Measurements from ENCODE around the gene WLS. TPM values are rescaled to one million over a fixed set of nuclear protein-coding genes. Genes with fewer than 3 reads are reported as not detected.

WLS gene
- 10 to 100 TPM; 51.0 to 55.8 TPM for total RNA-seq

DNA sequence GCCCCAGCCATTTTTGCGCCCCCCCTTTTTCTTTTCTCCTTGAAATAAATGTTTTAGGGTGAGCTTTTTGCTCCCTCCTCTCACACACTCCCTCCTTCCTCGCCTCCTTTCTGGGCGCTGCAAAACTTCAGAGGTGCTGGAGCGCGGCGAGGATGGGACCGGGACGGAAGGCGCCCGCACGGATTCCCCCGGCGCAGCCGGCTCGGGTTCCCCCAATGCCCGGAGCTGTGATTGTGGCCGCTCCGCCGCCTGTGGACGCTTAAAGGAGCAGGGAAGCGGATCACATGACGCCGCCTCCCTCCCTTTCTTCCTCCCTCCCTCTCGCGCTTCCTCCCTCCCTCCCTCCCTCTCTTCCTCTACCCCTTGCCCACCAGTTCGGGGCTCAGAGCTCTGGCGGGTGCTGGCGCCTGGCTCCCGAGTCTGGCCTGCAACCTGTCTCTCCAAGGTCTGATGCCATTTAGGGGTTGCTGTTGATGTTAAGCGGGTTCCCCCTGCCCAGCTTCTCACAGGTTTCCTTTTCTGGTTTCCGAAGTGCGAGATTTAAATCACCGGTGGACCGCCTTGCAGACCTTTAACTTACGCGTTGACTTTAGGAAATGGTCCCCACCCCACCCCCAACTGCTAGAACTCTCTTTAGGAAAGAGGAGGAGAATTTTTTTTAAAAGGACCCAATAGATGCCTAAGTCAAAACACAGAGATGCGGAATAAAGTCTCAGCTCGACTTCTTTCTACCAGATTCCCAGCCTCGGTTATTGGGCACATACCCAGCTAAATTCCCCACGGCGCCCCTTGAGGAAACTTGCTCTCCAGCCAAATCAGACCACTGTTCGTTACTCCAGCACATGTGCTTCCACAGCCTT is at the start of gene WLS:
Gene WLS (minus strand): TSS at position 235 of the 860 bp plus-strand sequence. CDS start 224 bp downstream, at position 11.
- Histone ChIP-seq H3K9me3 (no peaks in the 10 kb centered on the region), H3K27me3 (no peaks in the 10 kb centered on the region), H3K36me3 (no peaks in the 10 kb centered on the region), H3K4me1 (peaks cover 0 to 25% of the 10 kb centered on the region in 2 donors), H3K27ac (peak within 1 kb of the TSS; percentile 85 to 91), H3K4me3 (peak within 1 kb of the TSS; percentile 76 to 79)
- TF ChIP-seq, protein P1, sequence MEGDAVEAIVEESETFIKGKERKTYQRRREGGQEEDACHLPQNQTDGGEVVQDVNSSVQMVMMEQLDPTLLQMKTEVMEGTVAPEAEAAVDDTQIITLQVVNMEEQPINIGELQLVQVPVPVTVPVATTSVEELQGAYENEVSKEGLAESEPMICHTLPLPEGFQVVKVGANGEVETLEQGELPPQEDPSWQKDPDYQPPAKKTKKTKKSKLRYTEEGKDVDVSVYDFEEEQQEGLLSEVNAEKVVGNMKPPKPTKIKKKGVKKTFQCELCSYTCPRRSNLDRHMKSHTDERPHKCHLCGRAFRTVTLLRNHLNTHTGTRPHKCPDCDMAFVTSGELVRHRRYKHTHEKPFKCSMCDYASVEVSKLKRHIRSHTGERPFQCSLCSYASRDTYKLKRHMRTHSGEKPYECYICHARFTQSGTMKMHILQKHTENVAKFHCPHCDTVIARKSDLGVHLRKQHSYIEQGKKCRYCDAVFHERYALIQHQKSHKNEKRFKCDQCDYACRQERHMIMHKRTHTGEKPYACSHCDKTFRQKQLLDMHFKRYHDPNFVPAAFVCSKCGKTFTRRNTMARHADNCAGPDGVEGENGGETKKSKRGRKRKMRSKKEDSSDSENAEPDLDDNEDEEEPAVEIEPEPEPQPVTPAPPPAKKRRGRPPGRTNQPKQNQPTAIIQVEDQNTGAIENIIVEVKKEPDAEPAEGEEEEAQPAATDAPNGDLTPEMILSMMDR (IDR thresholded peaks at IDR 0.05): no peak
- peak; percentile 73 for DNase-seq (ENCODE audit: low spot score)

DNA sequence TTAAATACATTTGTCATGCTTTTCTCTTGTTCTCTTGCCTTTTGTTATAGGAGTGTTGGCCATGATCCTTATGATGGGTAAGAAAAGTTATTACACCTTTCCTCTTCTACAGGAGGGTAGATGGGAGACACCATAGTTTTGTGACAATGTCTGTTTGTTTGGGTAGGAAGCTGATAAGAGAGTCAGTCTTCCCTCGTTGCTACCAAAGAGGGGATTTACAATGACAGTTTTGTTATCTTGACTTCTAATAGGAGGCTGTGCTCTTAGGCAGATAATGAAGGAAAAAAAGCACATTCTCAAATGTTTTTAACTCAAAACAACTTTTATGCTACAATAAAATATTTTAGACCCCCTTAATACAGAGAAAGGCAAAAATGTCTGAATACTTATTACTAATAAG is 48.0 kb upstream of the WLS start:
- Histone ChIP-seq H3K9me3 (no peaks in the 10 kb centered on the region), H3K4me3 (no peak overlapping the region), H3K36me3 (no peaks in the 10 kb centered on the region), H3K27me3 (no peaks in the 10 kb centered on the region), H3K4me1 (no peaks in the 10 kb centered on the region), H3K27ac (no peak overlapping the region)
- no peak for DNase-seq (ENCODE audit: low spot score)
- TF ChIP-seq, protein P1 (IDR thresholded peaks at IDR 0.05): no peak

DNA sequence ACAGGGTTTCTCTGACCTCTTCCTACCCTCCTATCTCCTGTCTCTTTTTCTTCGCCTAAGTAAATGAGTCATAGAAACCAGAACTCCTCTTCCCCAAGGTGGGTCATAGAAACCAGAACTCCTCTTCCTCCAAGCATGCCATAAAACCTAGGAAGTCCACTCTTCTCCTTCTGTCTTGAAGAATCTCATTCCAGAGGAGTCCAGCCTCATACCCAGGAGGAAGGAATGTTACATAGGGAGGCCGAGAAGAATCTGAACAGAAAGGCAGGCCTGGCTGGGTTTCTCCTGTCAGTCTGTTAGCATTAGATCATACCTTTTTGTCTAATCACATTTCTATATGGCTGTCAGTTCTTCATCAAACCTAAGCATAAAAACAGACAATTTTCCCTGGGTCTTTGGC is 47.5 kb upstream of the WLS start:
- Histone ChIP-seq H3K27ac (no peak overlapping the region), H3K36me3 (no peaks in the 10 kb centered on the region), H3K27me3 (no peaks in the 10 kb centered on the region), H3K4me1 (no peaks in the 10 kb centered on the region), H3K4me3 (no peak overlapping the region), H3K9me3 (no peaks in the 10 kb centered on the region)
- no peak for DNase-seq (ENCODE audit: low spot score)
- TF ChIP-seq, protein P1 (IDR thresholded peaks at IDR 0.05): no peak

DNA sequence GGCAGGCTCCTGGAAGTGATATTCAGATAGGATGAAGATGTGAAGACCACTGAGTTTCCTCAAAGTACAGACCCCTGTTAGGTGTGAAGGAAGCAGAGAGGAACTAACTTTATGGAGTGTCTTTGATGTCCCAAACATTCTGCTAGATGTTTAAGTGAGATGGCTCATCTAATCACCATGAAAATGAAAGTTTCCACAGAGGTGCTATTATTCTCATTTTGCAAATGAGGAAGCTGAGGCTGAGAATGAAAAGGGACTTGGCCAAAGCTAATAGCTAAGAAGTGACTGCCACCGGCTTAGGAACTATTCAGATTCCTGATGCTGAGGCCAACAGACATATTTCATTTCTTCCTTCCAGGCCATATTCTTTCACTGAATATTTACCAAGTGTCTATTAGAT is 45.9 kb upstream of the WLS start:
- TF ChIP-seq, protein P1 (IDR thresholded peaks at IDR 0.05): no peak
- Histone ChIP-seq H3K27ac (no peak overlapping the region), H3K36me3 (no peaks in the 10 kb centered on the region), H3K9me3 (no peaks in the 10 kb centered on the region), H3K4me3 (no peak overlapping the region), H3K27me3 (no peaks in the 10 kb centered on the region), H3K4me1 (no peaks in the 10 kb centered on the region)
- DNase-seq (ENCODE audit: low spot score): no peak

DNA sequence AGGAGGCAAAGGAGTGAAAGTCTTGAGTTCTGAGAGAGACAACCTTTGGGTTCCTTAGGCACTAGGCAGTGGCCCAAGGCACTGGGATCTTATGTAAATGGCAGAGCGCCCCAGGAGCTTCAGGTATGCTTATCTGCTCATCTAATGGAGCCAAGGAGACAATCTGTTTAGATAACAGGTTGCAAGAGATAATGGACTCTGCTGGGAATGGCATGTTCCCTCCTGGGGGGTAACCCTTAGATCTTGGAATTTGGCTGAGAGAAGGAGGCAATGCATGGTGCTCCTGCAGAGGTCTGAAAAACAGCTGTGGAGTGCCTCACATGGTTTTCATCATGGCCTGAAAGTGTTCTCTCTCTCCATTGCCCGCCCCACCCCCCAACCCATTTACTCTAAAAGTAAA is 44.1 kb upstream of the WLS start:
- no peaks in the 10 kb centered on the region for H3K9me3 ChIP-seq
- no peaks in the 10 kb centered on the region for H3K27me3 ChIP-seq
- no peak for DNase-seq (ENCODE audit: low spot score)
- TF ChIP-seq, protein P1 (IDR thresholded peaks at IDR 0.05): no peak
- no peaks in the 10 kb centered on the region for H3K36me3 ChIP-seq
- H3K27ac ChIP-seq: no peak overlapping the region
- H3K4me1 ChIP-seq: no peaks in the 10 kb centered on the region
- H3K4me3 ChIP-seq: no peak overlapping the region

All from right atrium auricular region (tissue), 2 donors.